K562 (cell line): ENCODE results near the gene GBX1. TPM values are rescaled to one million over a fixed set of nuclear protein-coding genes. Genes with fewer than 3 reads are reported as not detected.

Experiments used
- ATAC-seq: fragments of 200-7000 bp; cut with Tn5 transposase; 3 replicates; pipeline ENCODE4 v1.9.1; 2020; ENCODE audit warnings: moderate library complexity
- BruUV-seq: library from RNA; stranded (reverse); fragments of 400-500 nt; replicated peaks from 2 replicates; lab custom pipeline; 2021; lab: Mats Ljungman, UMichigan
- CTCF ChIA-PET: fragments of 300-600 bp; formaldehyde crosslinking; extraction: SDS; loops from one replicate; lab custom pipeline; 2021; ENCODE audit warnings: low intra/inter-chr PET ratio; lab: Yijun Ruan, JAX
- POLR2A ChIA-PET: fragments of 300-600, 350-650 bp; sonication (Branson Sonifier 250); formaldehyde crosslinking; extraction: SDS; loops from one replicate; lab custom pipeline; 2021; ENCODE audit warnings: antibody characterized with exemption, inconsistent platforms; lab: Yijun Ruan, JAX
- DNase-seq, 4 experiments: peaks; one replicate each; pipeline versions ENCODE4 v3.0.0 to v3.0.0-alpha.2; 2011 to 2018; ENCODE audit warnings: low spot score in 3 of 4, mixed read lengths in 3 of 4; ENCODE audit errors: extremely low read depth in 1 of 4
- FAIRE-seq: peaks from 2 replicates; lab custom pipeline; 2011; peaks lifted over from hg19 to GRCh38; lab: Jason Lieb, UNC
- H2AFZ ChIP-seq: 2 replicates; pipeline ENCODE4 v1.6.0; 2011; ENCODE audit warnings: low read depth, low read length, control low read depth, inconsistent platforms
- H3K27ac ChIP-seq: fragments of 200-600 bp; 3 replicates; pipeline ENCODE4 v1.8.0; 2011; ENCODE audit warnings: low read depth, mild to moderate bottlenecking, control low read depth, inconsistent platforms, low read length, moderate library complexity, mixed read lengths; ENCODE audit errors: extremely low read depth
- H3K27me3 ChIP-seq, 2 experiments: fragments of 300-600 bp in 1 of 2; 2 replicates in 1 of 2; 3 replicates in 1 of 2; pipeline versions ENCODE4 v1.6.0 to v1.8.0; 2011; ENCODE audit warnings: inconsistent platforms in 2 of 2, low read length in 2 of 2, mild to moderate bottlenecking in 1 of 2, mixed read lengths in 1 of 2, moderate library complexity in 1 of 2; ENCODE audit not compliant: control insufficient read depth in 2 of 2, insufficient read depth in 2 of 2
- H3K36me3 ChIP-seq: fragments of 300-600 bp; 3 replicates; pipeline ENCODE4 v1.8.0; 2011; ENCODE audit warnings: mild to moderate bottlenecking, low read length, inconsistent platforms; ENCODE audit not compliant: control insufficient read depth, insufficient read depth
- H3K4me1 ChIP-seq, 2 experiments: fragments of 200-600 bp in 1 of 2; replicated peaks in 1 of 2; 2 replicates in 1 of 2; 3 replicates in 1 of 2; pipeline versions ENCODE4 v1.5.1 to v1.8.0; 2011; ENCODE audit warnings: inconsistent platforms in 2 of 2, low read length in 2 of 2, mild to moderate bottlenecking in 1 of 2, mixed read lengths in 1 of 2, moderate library complexity in 1 of 2; ENCODE audit not compliant: control insufficient read depth in 2 of 2, insufficient read depth in 2 of 2
- H3K4me2 ChIP-seq: 2 replicates; pipeline ENCODE4 v1.6.1; 2011; ENCODE audit warnings: low read length, control low read depth, inconsistent platforms, mixed read lengths; ENCODE audit not compliant: insufficient read depth
- H3K4me3 ChIP-seq: fragments of 200-600 bp; sonication (generic), shearing (Covaris generic); 2 replicates; pipeline ENCODE4 v1.5.1; 2016; ENCODE audit warnings: control low read depth, inconsistent platforms
- H3K79me2 ChIP-seq: fragments of 200-600 bp; 3 replicates; pipeline ENCODE4 v1.8.0; 2011; ENCODE audit warnings: low read length, inconsistent platforms; ENCODE audit not compliant: control insufficient read depth, insufficient read depth
- H3K9ac ChIP-seq, 2 experiments: 2 replicates each; pipeline versions ENCODE4 v1.6.0 to v1.6.1; 2011; ENCODE audit warnings: low read depth in 2 of 2, low read length in 2 of 2, control low read depth in 1 of 2, inconsistent platforms in 1 of 2, mild to moderate bottlenecking in 1 of 2, mixed read lengths in 1 of 2; ENCODE audit not compliant: insufficient read depth in 1 of 2
- H3K9me1 ChIP-seq: one replicate; pipeline ENCODE4 v1.6.0; 2011; ENCODE audit warnings: inconsistent platforms, mild to moderate bottlenecking, low read length, moderate library complexity; ENCODE audit not compliant: control insufficient read depth, insufficient read depth
- H3K9me3 ChIP-seq: replicated peaks from 2 replicates; pipeline ENCODE4 v1.5.1; 2011; ENCODE audit warnings: low read depth, low read length, inconsistent platforms; ENCODE audit not compliant: control insufficient read depth, insufficient read depth
- H4K20me1 ChIP-seq: replicated peaks from 2 replicates; pipeline ENCODE4 v1.6.1; 2011; ENCODE audit warnings: low read length, inconsistent platforms, mixed read lengths; ENCODE audit not compliant: control insufficient read depth, insufficient read depth
- BCOR ChIP-seq: fragments of 450-650 bp; IDR thresholded peaks from 2 replicates; pipeline ENCODE4 v1.6.1; 2016
- BHLHE40 ChIP-seq: IDR thresholded peaks from 2 replicates; pipeline ENCODE4 v1.6.1; 2011; ENCODE audit warnings: low read length, improper control_type of control experiment
- CBFA2T3 ChIP-seq: fragments of 450-650 bp; IDR thresholded peaks from 2 replicates; pipeline ENCODE4 v1.6.1; 2017
- CTBP1 ChIP-seq: fragments of 450-650 bp; IDR thresholded peaks from 2 replicates; pipeline ENCODE4 v1.6.1; 2016; ENCODE audit warnings: borderline replicate concordance
- HDAC8 ChIP-seq: fragments of 450-650 bp; IDR thresholded peaks from 2 replicates; pipeline ENCODE4 v1.6.1; 2016; ENCODE audit warnings: mild to moderate bottlenecking, missing genetic modification characterization, moderate library complexity, missing compliant biosample characterization
- MBD1 ChIP-seq: fragments of 250-450 bp; sonication (Bioruptor Pico); IDR thresholded peaks from 2 replicates; pipeline ENCODE4 v1.8.0; 2022; ENCODE audit warnings: inconsistent platforms
- NFYB ChIP-seq: IDR thresholded peaks from 2 replicates; pipeline ENCODE4 v1.6.1; 2011; ENCODE audit warnings: mild to moderate bottlenecking, moderate library complexity; ENCODE audit not compliant: insufficient read length; ENCODE audit errors: extremely low read depth
- NR2C1 ChIP-seq, 2 experiments: fragments of 450-650 bp; IDR thresholded peaks; 2 replicates each; pipeline ENCODE4 v1.6.1; 2017; ENCODE audit warnings: mild to moderate bottlenecking in 2 of 2, antibody characterized with exemption in 1 of 2, inconsistent platforms in 1 of 2, missing compliant biosample characterization in 1 of 2, missing genetic modification characterization in 1 of 2
- PML ChIP-seq: IDR thresholded peaks from 2 replicates; pipeline ENCODE4 v1.6.1; 2012; ENCODE audit warnings: low read length, inconsistent platforms
- PRDM10 ChIP-seq: fragments of 450-650 bp; IDR thresholded peaks from 2 replicates; pipeline ENCODE4 v1.6.1; 2018; ENCODE audit not compliant: partially characterized antibody
- RAD51 ChIP-seq: fragments of 450-650 bp; IDR thresholded peaks from 2 replicates; pipeline ENCODE4 v1.7.1; 2016; ENCODE audit warnings: low read depth, mild to moderate bottlenecking, borderline replicate concordance
- RB1 ChIP-seq: fragments of 450-650 bp; IDR thresholded peaks from 2 replicates; pipeline ENCODE4 v1.6.1; 2017; ENCODE audit warnings: low read depth, mild to moderate bottlenecking
- SMAD1 ChIP-seq: fragments of 150-350 bp; IDR thresholded peaks from 2 replicates; pipeline ENCODE4 v1.6.1; 2014; ENCODE audit warnings: low read length, low read depth; ENCODE audit not compliant: partially characterized antibody
- SMARCA4 ChIP-seq: fragments of 450-650 bp; IDR thresholded peaks from 2 replicates; pipeline ENCODE4 v1.6.1; 2016
- ZNF133 ChIP-seq: fragments of 250-450 bp; sonication (Bioruptor Pico); IDR thresholded peaks from 2 replicates; pipeline ENCODE4 v1.4.0; 2020; ENCODE audit warnings: mild to moderate bottlenecking
- ZNF324 ChIP-seq: fragments of 250-450 bp; sonication (Bioruptor Pico); IDR thresholded peaks from 2 replicates; pipeline ENCODE4 v1.4.0; 2020; ENCODE audit warnings: mild to moderate bottlenecking
- ZNF444 ChIP-seq: fragments of 250-450 bp; sonication (Bioruptor Pico); IDR thresholded peaks from 2 replicates; pipeline ENCODE4 v1.4.0; 2020; ENCODE audit warnings: mild to moderate bottlenecking, moderate library complexity
- ZNF785 ChIP-seq: fragments of 250-450 bp; sonication (Bioruptor Pico); IDR thresholded peaks from 2 replicates; pipeline ENCODE4 v1.4.0; 2020; ENCODE audit warnings: mild to moderate bottlenecking
- WGBS: fragments of 100-300 bp; shearing (Covaris generic); methylation state at CpG from one replicate; pipeline ENCODE4 v1.1.6; 2016; ENCODE audit warnings: low coverage, mixed read lengths; ENCODE audit not compliant: insufficient coverage; ENCODE audit errors: missing lambda C conversion rate; 5-methylcytosine and 5-hydroxymethylcytosine counted together
- in situ Hi-C: fragments of 300-500 bp; cut with MboI; formaldehyde crosslinking; loops from 4 replicates; pipeline ENCODE4 v1.15.0; 2018; ENCODE audit warnings: inconsistent platforms, mixed read lengths
- intact Hi-C: fragments of 100-400 bp; cut with micrococcal nuclease; formaldehyde crosslinking; loops from 2 replicates; pipeline ENCODE4 v1.14.2; 2022
- polyA plus RNA-seq, 8 experiments: library from polyadenylated mRNA; depleted of rRNA in 4 of 8; stranded (reverse) in 5 of 8; unstranded in 3 of 8; fragments of >200 nt; fragmentation: Nextera tagmentation in 2 of 8; fragmentation: Illumina TruSeq in 1 of 8; extraction: Ambion mirVana in 2 of 8; extraction: Trizol in 1 of 8; gene quantifications; 2 replicates each; pipeline versions ENCODE4 v1.2.1 to v1.2.3, GENCODE V29; 2011 to 2014; ENCODE audit warnings: inconsistent platforms in 1 of 8, missing spikeins in 1 of 8
- total RNA-seq, 7 experiments: library from RNA; depleted of rRNA in 6 of 7; stranded (reverse); fragments of >200 nt in 6 of 7; fragmentation: Illumina TruSeq in 2 of 7; extraction: Trizol in 2 of 7; gene quantifications; 2 replicates each; pipeline versions ENCODE4 v1.2.1 to v1.2.3, GENCODE V29; 2011 to 2021; ENCODE audit warnings: low replicate concordance in 1 of 7
- TF ChIP-seq, protein P1 (sequence below): sonication (generic); formaldehyde crosslinking; IDR thresholded peaks from 2 replicates; pipeline ENCODE4 v1.8.0; 2022; ENCODE audit warnings: missing genetic modification reagents, mild to moderate bottlenecking, moderate library complexity, borderline replicate concordance

The GBX1 gene
- total and polyA plus RNA-seq, 9 of the 15 experiments (the other 6 are each of a cell fraction or from before 2014, with no cell fraction given) = not detected

DNA sequence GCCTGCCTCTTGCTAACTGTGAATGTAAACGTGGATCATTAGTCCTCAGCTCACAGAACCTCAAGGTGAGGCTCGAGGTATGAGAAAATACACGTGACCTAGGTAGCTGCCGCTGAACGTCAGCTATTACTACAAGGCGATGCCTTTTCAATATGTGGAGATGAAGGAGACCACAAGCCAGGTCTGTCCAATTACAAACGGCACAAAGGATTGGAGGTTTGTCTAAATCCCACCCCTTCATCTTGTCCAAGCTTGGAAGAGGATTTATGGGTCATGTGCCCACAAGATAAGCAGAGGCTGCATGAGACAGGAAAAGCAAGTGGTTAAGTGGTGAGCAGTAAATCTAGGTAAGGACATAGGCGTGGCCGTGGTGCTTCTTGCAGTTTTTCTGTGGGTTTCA, 39.4 kb upstream of the GBX1 start:
- intact Hi-C loops (loop anchor here (2.0 kb wide), 1 partner anchor 34 kb away; no protein-coding TSS in a partner anchor), in situ Hi-C loops (no loop called here)
- 3% methylated on average over 9 of the region's 9 CpGs for WGBS
- Histone ChIP-seq H3K4me3 (no peak overlapping the region), H3K4me1 (peaks cover 15 to 19% of the 10 kb centered on the region in 2 experiments), H3K9me1 (no peaks in the 10 kb centered on the region), H2AFZ (no peak overlapping the region), H3K79me2 (no peaks in the 10 kb centered on the region), H3K9ac (no peak overlapping the region), H3K9me3 (no peaks in the 10 kb centered on the region), H3K27ac (no peak overlapping the region), H3K4me2 (no peak overlapping the region), H4K20me1 (peaks cover 35% of the 10 kb centered on the region), H3K36me3 (peaks cover under 1% of the 10 kb centered on the region; the same call in 1 of the 3 replicates), H3K27me3 (peaks cover 40% of the 10 kb centered on the region in 2 experiments; a peak in 4 of 5 replicates)
- ChIA-PET POLR2A (interaction anchor here (0.9 to 2.1 kb wide), 3 partner anchors 12 to 24 kb away, joined by 3 to 12 read pairs (median 5); partner anchors contain the start of gene ABCF2), CTCF (no interaction called here)
- FAIRE-seq (peak; percentile 97), ATAC-seq (peak; percentile 88), DNase-seq (peak in 2 of 4 experiments; percentile 85 to 87)
- BruUV-seq = no TSS peak
- peak; percentile 77 for TF ChIP-seq SMARCA4
- TF ChIP-seq BCOR = peak; percentile 54; the same call in 1 of the 2 replicates
- peak; percentile 88 for TF ChIP-seq RAD51
- no peak for TF ChIP-seq NR2C1 (IDR thresholded peaks at IDR 0.05)
- TF ChIP-seq NR2C1 (tag; IDR thresholded peaks at IDR 0.05) = no peak
- TF ChIP-seq ZNF785 (CRISPR knock-in tag) = no peak
- TF ChIP-seq MBD1 (CRISPR knock-in tag) = no peak
- no peak for TF ChIP-seq ZNF324 (CRISPR knock-in tag)
- TF ChIP-seq CTBP1 = peak; percentile 91
- TF ChIP-seq ZNF133 = no peak
- peak; percentile 84 for TF ChIP-seq PML
- TF ChIP-seq CBFA2T3 = peak; percentile 88
- TF ChIP-seq PRDM10 = peak; percentile 60
- TF ChIP-seq ZNF444 = no peak
- no peak for TF ChIP-seq HDAC8 (tag)
- peak; percentile 97 for TF ChIP-seq BHLHE40
- TF ChIP-seq NFYB = no peak
- TF ChIP-seq, protein P1, sequence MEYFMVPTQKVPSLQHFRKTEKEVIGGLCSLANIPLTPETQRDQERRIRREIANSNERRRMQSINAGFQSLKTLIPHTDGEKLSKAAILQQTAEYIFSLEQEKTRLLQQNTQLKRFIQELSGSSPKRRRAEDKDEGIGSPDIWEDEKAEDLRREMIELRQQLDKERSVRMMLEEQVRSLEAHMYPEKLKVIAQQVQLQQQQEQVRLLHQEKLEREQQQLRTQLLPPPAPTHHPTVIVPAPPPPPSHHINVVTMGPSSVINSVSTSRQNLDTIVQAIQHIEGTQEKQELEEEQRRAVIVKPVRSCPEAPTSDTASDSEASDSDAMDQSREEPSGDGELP (CRISPR knock-in tag) = no peak
- no peak for TF ChIP-seq SMAD1
- 0 out of 2 replicates have a peak, but pooled peaks have one; percentile 23 for TF ChIP-seq RB1
